ENCODE data around the gene SLC30A10. TPM values are rescaled to one million over a fixed set of nuclear protein-coding genes. Genes with fewer than 3 reads are reported as not detected.

Gene SLC30A10
- polyA plus RNA-seq, 1 donor (not counting 4 experiments of a cell fraction or from before 2014, with no cell fraction given) = 0.03 TPM

- H3K27ac ChIP-seq (ENCODE audit: control insufficient read depth, insufficient read depth, low read length) = no peak overlapping the region
- H3K4me3 ChIP-seq (ENCODE audit: control insufficient read depth in 2 of 3, extremely low read depth in 1 of 3, insufficient read depth in 2 of 3, low read depth in 1 of 3, low read length in 3 of 3) = no peak overlapping the region
- TF ChIP-seq, protein P1, sequence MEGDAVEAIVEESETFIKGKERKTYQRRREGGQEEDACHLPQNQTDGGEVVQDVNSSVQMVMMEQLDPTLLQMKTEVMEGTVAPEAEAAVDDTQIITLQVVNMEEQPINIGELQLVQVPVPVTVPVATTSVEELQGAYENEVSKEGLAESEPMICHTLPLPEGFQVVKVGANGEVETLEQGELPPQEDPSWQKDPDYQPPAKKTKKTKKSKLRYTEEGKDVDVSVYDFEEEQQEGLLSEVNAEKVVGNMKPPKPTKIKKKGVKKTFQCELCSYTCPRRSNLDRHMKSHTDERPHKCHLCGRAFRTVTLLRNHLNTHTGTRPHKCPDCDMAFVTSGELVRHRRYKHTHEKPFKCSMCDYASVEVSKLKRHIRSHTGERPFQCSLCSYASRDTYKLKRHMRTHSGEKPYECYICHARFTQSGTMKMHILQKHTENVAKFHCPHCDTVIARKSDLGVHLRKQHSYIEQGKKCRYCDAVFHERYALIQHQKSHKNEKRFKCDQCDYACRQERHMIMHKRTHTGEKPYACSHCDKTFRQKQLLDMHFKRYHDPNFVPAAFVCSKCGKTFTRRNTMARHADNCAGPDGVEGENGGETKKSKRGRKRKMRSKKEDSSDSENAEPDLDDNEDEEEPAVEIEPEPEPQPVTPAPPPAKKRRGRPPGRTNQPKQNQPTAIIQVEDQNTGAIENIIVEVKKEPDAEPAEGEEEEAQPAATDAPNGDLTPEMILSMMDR (optimal IDR thresholded peaks at IDR 0.05 in 1 of 3, IDR thresholded peaks at IDR 0.05 in 1 of 3, conservative IDR thresholded peaks at IDR 0.05 in 1 of 3; ENCODE audit: extremely low read depth in 1 of 3, insufficient read depth in 2 of 3, low read length in 3 of 3) = no peak
- no peak for TF ChIP-seq EZH2 (IDR thresholded peaks at IDR 0.05; ENCODE audit: low read length)
- no peaks in the 10 kb centered on the region for H3K9me1 ChIP-seq (ENCODE audit: control insufficient read depth, extremely low read depth, insufficient read depth, low read length)
- peaks cover 3% of the 10 kb centered on the region for H3K4me1 ChIP-seq (ENCODE audit: control insufficient read depth, extremely low read depth, insufficient read depth, low read length)
- H3K36me3 ChIP-seq (ENCODE audit: control insufficient read depth in 2 of 2, extremely low read depth in 1 of 2, insufficient read depth in 2 of 2, low read length in 2 of 2) = no peaks in the 10 kb centered on the region
- no peak for DNase-seq (ENCODE audit: low read depth, low spot score)
- H3K9me3 ChIP-seq (ENCODE audit: control insufficient read depth, low read depth, low read length) = no peaks in the 10 kb centered on the region
- peaks cover 29% of the 10 kb centered on the region for H3K27me3 ChIP-seq (ENCODE audit: control insufficient read depth, extremely low read depth, insufficient read depth, low read length)
- no peak overlapping the region for H3K4me2 ChIP-seq (ENCODE audit: control insufficient read depth, extremely low read depth, insufficient read depth, low read depth, low read length)
- no peak for FAIRE-seq
- no peaks in the 10 kb centered on the region for H4K20me1 ChIP-seq (ENCODE audit: control insufficient read depth, extremely low read depth, insufficient read depth, low read length)
- no peak overlapping the region for H3K9ac ChIP-seq (ENCODE audit: control insufficient read depth, extremely low read depth, insufficient read depth, low read length)
- dilution Hi-C loops (cut with MboI; ENCODE audit: extremely low pct_ligation_motif_present, low sequenced_read_pairs) = no loop called here
- no peak overlapping the region for H2AFZ ChIP-seq (ENCODE audit: control insufficient read depth, low read length)
- no peaks in the 10 kb centered on the region for H3K79me2 ChIP-seq (ENCODE audit: control insufficient read depth, insufficient read depth, low read length)
These were observed 2.7 kb upstream of the SLC30A10 start for GRCh38 chr1:219931033-219931432.

DNA sequence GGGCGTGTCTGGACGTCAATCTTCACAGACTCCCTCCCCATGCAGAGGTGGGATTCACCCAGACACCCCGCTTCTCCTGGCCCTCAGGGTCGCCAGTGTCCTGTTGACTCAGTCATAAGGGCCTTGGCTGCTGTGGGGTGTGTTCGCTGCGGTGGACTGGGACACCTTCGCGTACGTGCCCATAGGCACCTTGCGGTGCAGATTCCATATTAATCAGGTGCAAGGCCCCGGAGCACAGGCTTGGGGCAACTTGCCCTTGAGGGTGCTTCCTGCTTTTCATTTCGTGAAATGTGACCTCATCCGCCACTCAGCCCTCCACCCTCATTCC is 398 bp upstream of the SLC30A10 start:
- Histone ChIP-seq H3K79me2 (ENCODE audit: control insufficient read depth, insufficient read depth, low read length) (no peaks in the 10 kb centered on the region), H3K9ac (ENCODE audit: control insufficient read depth, extremely low read depth, insufficient read depth, low read length) (no peak overlapping the region), H3K27ac (ENCODE audit: control insufficient read depth, insufficient read depth, low read length) (no peak overlapping the region), H3K4me3 (ENCODE audit: control insufficient read depth in 2 of 3, extremely low read depth in 1 of 3, insufficient read depth in 2 of 3, low read depth in 1 of 3, low read length in 3 of 3) (no peak overlapping the region), H4K20me1 (ENCODE audit: control insufficient read depth, extremely low read depth, insufficient read depth, low read length) (no peaks in the 10 kb centered on the region), H3K27me3 (ENCODE audit: control insufficient read depth, extremely low read depth, insufficient read depth, low read length) (peaks cover 29% of the 10 kb centered on the region), H3K9me3 (ENCODE audit: control insufficient read depth, low read depth, low read length) (no peaks in the 10 kb centered on the region), H2AFZ (ENCODE audit: control insufficient read depth, low read length) (peak overlapping the region; percentile 5), H3K4me2 (ENCODE audit: control insufficient read depth, extremely low read depth, insufficient read depth, low read depth, low read length) (peak overlapping the region; percentile 67), H3K9me1 (ENCODE audit: control insufficient read depth, extremely low read depth, insufficient read depth, low read length) (no peaks in the 10 kb centered on the region), H3K36me3 (ENCODE audit: control insufficient read depth in 2 of 2, extremely low read depth in 1 of 2, insufficient read depth in 2 of 2, low read length in 2 of 2) (no peaks in the 10 kb centered on the region), H3K4me1 (ENCODE audit: control insufficient read depth, extremely low read depth, insufficient read depth, low read length) (peaks cover 3% of the 10 kb centered on the region)
- TF ChIP-seq EZH2 (IDR thresholded peaks at IDR 0.05; ENCODE audit: low read length) = no peak
- TF ChIP-seq, protein P1 (optimal IDR thresholded peaks at IDR 0.05 in 1 of 3, IDR thresholded peaks at IDR 0.05 in 1 of 3, conservative IDR thresholded peaks at IDR 0.05 in 1 of 3; ENCODE audit: extremely low read depth in 1 of 3, insufficient read depth in 2 of 3, low read length in 3 of 3) = no peak
- DNase-seq (ENCODE audit: low read depth, low spot score) (no peak), FAIRE-seq (no peak)
- dilution Hi-C loops (cut with MboI; ENCODE audit: extremely low pct_ligation_motif_present, low sequenced_read_pairs) = no loop called here

Data from keratinocyte (primary cell).